Stomach (tissue), 9 donors: ENCODE measurements around the gene ZDHHC8. TPM values are rescaled to one million over a fixed set of nuclear protein-coding genes. Genes with fewer than 3 reads are reported as not detected.

Source experiments
- DNase-seq, 2 donors: peaks; one replicate each; pipeline versions ENCODE4 v3.0.0 to v3.0.0-alpha.2; 2013 to 2019
- H3K27ac ChIP-seq, 5 donors: fragments of 200-600 bp in 4 of 5; sonication (generic) in 4 of 5; one replicate each; pipeline ENCODE4 v1.5.1; 2013 to 2019; ENCODE audit warnings: mild to moderate bottlenecking in 1 of 5, moderate library complexity in 1 of 5
- H3K27me3 ChIP-seq, 3 donors: fragments of 200-600 bp; sonication (generic); one replicate each; pipeline ENCODE4 v1.5.1; 2017 to 2019; ENCODE audit warnings: mixed run types in 1 of 3
- H3K36me3 ChIP-seq, 4 donors: fragments of 200-600 bp; sonication (generic); 1 replicate in 3 of 4; 2 replicates in 1 of 4; pipeline ENCODE4 v1.5.1; 2016 to 2019
- H3K4me1 ChIP-seq, 4 donors: fragments of 200-600 bp; sonication (generic); one replicate each; pipeline ENCODE4 v1.5.1; 2016 to 2019
- H3K4me3 ChIP-seq, 4 donors: fragments of 200-600 bp; sonication (generic) in 3 of 4; one replicate each; pipeline ENCODE4 v1.5.1; 2016 to 2019; ENCODE audit warnings: mild to moderate bottlenecking in 1 of 4
- H3K9me3 ChIP-seq, 4 donors: fragments of 200-600 bp; sonication (generic); one replicate each; pipeline ENCODE4 v1.5.1; 2016 to 2019
- EP300 ChIP-seq: sonication (generic); formaldehyde crosslinking; IDR thresholded peaks from one replicate; pipeline ENCODE4 v1.6.1; 2017; ENCODE audit warnings: antibody characterized with exemption
- POLR2A ChIP-seq, 4 donors: fragments of 450-650 bp; IDR thresholded peaks; one replicate each; pipeline ENCODE4 v1.6.1; 2016; ENCODE audit warnings: antibody characterized with exemption in 4 of 4, control low read depth in 2 of 4, mild to moderate bottlenecking in 1 of 4, moderate library complexity in 1 of 4
- POLR2AphosphoS5 ChIP-seq, 3 donors: sonication (generic); formaldehyde crosslinking; IDR thresholded peaks; one replicate each; pipeline ENCODE4 v1.6.1; 2016; ENCODE audit warnings: antibody characterized with exemption in 3 of 3
- WGBS, 5 donors: extraction: QIAGEN DNeasy Blood & Tissue Kit in 3 of 5; methylation state at CpG; one replicate each; pipeline versions ENCODE4 v1.1.5 to v1.1.7; 2013 to 2018; 5-methylcytosine and 5-hydroxymethylcytosine counted together
- intact Hi-C: fragments of 100-400 bp; cut with DNase I; formaldehyde crosslinking; loops from one replicate; pipeline ENCODE4 v1.15.1; 2023; ENCODE audit warnings: low total_unique reads
- polyA plus RNA-seq, 3 donors: library from polyadenylated mRNA; stranded (reverse); fragments of 200-250 nt; gene quantifications; one replicate each; pipeline ENCODE4 v1.2.3, GENCODE V29; 2013
- total RNA-seq, 5 donors: library from RNA; depleted of rRNA; stranded (reverse); fragments of >200 nt; gene quantifications; one replicate each; pipeline versions ENCODE4 v1.1.0 to v1.2.3, GENCODE V29; 2014 to 2016
- TF ChIP-seq, protein P1 (sequence below), 7 experiments: fragments of 450-650 bp in 4 of 7; fragments of 200-600 bp in 3 of 7; sonication (generic) in 3 of 7; IDR thresholded peaks; one replicate each; pipeline ENCODE4 v1.5.1; 2016 to 2019; ENCODE audit warnings: antibody characterized with exemption in 7 of 7, control low read depth in 2 of 7, mild to moderate bottlenecking in 1 of 7
- donor health status: healthy with polysubstance abuse.
- donor health status: Bipolar disorder and iron deficiency.
- donor health status: healthy.

ZDHHC8 gene
- total and polyA plus RNA-seq, 8 donors, result 3.2 to 228 (median 18.7) TPM

DNA sequence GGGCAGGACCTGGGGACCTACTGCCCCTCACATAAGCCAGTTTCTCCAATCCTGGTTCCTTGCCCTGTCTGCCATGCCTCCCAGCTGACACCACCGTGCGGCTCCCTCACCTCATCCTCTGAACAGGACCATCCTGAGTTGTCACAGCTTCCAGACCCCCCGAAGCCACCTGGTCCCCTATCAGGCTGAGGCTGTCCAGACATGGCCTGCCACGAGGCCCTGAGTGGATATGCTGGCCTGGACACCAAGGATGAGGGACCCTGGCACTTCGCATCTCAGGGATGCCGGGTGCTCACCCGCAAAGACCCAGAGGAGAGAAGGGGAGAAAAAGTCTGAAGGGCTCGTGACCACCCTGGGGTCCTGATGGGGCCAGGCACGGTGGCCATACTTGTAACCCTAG lies 35.1 kb downstream of the ZDHHC8 start:
- WGBS, 5 donors, result 84 to 90% (median 87%) methylated on average over 9 of the region's 9 CpGs
- intact Hi-C loops, result no loop called here
- Histone ChIP-seq H3K4me1 (no peaks in the 10 kb centered on the region), H3K27me3 (peaks cover 0 to 7% (median 0%) of the 10 kb centered on the region in 3 donors), H3K36me3 (no peaks in the 10 kb centered on the region), H3K9me3 (no peaks in the 10 kb centered on the region), H3K27ac (no peak overlapping the region), H3K4me3 (no peak overlapping the region)
- no peak for DNase-seq
- TF ChIP-seq POLR2A (IDR thresholded peaks at IDR 0.05), result no peak
- TF ChIP-seq POLR2AphosphoS5 (IDR thresholded peaks at IDR 0.05), result no peak
- no peak for TF ChIP-seq EP300
- TF ChIP-seq, protein P1, sequence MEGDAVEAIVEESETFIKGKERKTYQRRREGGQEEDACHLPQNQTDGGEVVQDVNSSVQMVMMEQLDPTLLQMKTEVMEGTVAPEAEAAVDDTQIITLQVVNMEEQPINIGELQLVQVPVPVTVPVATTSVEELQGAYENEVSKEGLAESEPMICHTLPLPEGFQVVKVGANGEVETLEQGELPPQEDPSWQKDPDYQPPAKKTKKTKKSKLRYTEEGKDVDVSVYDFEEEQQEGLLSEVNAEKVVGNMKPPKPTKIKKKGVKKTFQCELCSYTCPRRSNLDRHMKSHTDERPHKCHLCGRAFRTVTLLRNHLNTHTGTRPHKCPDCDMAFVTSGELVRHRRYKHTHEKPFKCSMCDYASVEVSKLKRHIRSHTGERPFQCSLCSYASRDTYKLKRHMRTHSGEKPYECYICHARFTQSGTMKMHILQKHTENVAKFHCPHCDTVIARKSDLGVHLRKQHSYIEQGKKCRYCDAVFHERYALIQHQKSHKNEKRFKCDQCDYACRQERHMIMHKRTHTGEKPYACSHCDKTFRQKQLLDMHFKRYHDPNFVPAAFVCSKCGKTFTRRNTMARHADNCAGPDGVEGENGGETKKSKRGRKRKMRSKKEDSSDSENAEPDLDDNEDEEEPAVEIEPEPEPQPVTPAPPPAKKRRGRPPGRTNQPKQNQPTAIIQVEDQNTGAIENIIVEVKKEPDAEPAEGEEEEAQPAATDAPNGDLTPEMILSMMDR (IDR thresholded peaks at IDR 0.05), result no peak

DNA sequence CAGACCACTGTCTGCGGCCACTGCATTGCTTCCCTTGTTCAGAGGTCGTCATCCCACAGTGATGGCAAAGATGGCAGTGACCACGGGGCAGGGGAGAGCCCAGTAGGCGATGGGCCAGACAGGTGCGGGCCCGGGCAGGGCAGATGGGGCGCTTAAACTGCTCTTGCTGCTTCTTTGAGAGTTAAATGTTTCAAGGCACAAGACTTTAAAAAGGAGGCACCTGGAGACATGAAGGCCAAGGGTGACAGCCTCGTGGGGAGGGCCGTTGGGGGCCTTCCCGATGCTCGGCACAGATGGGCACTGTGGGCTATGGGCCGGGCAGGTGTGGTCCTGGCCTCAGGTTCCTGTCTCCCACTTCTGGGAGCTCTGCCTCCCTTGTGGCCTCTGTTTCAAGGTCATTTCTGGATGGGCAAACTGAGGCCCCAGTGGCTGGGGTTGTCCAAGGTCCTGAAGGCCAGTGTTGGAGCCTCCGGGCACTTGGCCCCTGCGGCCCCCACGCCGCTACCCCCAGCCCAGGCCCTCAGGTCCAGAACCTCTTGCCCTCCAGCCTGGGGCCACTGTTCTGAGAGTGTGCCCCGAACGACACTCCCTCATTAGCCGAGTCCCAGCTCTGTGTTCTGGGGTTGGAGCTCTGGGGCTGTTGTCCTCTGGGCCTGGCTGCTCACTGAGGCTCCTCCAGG lies 36.2 kb downstream of the ZDHHC8 start:
- Histone ChIP-seq H3K9me3 (no peaks in the 10 kb centered on the region), H3K4me3 (no peak overlapping the region), H3K36me3 (no peaks in the 10 kb centered on the region), H3K4me1 (no peaks in the 10 kb centered on the region), H3K27me3 (peaks cover 0 to 7% (median 0%) of the 10 kb centered on the region in 3 donors), H3K27ac (no peak overlapping the region)
- intact Hi-C loops, result no loop called here
- WGBS, 5 donors, result 76 to 94% (median 81%) methylated on average over 11 to 19 of the region's 19 CpGs
- no peak for TF ChIP-seq EP300
- no peak for TF ChIP-seq POLR2A (IDR thresholded peaks at IDR 0.05)
- TF ChIP-seq, protein P1 (IDR thresholded peaks at IDR 0.05), result no peak
- TF ChIP-seq POLR2AphosphoS5 (IDR thresholded peaks at IDR 0.05), result no peak
- DNase-seq, result no peak

DNA sequence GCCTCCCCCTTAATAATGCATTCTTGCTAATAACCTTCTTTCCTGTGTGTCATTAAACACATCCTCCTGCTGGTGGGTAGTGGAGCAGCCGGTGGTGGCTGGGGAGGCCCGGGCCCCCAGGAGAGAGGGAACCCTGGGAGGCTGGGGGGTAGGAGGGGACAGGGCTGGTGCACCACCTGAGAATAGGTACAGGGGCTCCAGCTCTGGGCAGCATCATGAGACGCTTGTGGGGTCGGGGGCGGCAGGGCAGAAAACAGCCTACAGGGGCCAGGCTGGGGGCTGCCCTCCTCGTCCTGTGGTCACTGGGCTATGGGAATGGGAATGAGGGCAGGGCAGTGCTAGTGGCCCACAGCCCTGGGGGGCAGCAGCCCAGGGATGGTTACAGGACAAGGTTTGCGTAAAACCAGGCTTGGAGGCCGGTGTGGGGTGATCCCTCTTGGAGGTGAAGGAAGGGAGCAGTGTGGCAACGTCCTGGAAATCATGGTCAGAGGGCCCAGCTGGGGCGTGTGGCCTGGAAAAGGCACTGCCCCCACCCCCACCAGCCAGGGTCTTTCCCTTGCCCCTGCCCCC lies 37.7 kb downstream of the ZDHHC8 start:
- TF ChIP-seq POLR2AphosphoS5 (IDR thresholded peaks at IDR 0.05), result no peak
- TF ChIP-seq, protein P1 (IDR thresholded peaks at IDR 0.05), result no peak
- no peak for TF ChIP-seq POLR2A (IDR thresholded peaks at IDR 0.05)
- TF ChIP-seq EP300, result no peak
- intact Hi-C loops, result no loop called here
- Histone ChIP-seq H3K36me3 (no peaks in the 10 kb centered on the region), H3K27me3 (peaks cover 0 to 12% (median 0%) of the 10 kb centered on the region in 3 donors), H3K4me3 (no peak overlapping the region), H3K4me1 (no peaks in the 10 kb centered on the region), H3K27ac (no peak overlapping the region), H3K9me3 (no peaks in the 10 kb centered on the region)
- WGBS, 5 donors, result 72 to 79% (median 76%) methylated on average over 10 of the region's 10 CpGs
- DNase-seq, result no peak

DNA sequence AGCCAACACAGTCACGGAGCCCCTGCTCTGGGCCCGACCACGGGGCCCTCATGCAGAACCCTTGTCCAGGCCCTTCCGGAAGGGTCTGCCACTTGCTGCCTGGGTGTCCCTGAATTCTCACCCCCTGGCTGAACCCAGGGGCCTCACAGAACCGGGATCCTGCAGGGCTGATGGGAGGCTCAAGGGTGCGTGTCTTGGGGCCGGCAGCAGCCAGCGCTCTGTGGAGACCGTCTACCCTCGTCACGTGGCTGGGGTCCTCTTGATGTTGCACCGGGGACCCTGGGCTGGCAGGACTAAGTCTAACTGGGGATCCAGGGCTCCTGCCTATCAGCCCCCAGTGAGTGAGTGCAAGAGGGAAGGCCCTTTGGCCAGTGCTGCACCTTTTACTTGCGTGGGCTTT lies 38.6 kb downstream of the ZDHHC8 start:
- intact Hi-C loops, result no loop called here
- Histone ChIP-seq H3K9me3 (no peaks in the 10 kb centered on the region), H3K27me3 (peaks cover 0 to 13% (median 0%) of the 10 kb centered on the region in 3 donors), H3K27ac (no peak overlapping the region), H3K4me1 (no peaks in the 10 kb centered on the region), H3K4me3 (no peak overlapping the region), H3K36me3 (no peaks in the 10 kb centered on the region)
- 85 to 93% (median 88%) methylated on average over 11 to 13 of the region's 13 CpGs for WGBS, 5 donors
- no peak for DNase-seq
- TF ChIP-seq EP300 (no peak), POLR2A (IDR thresholded peaks at IDR 0.05) (no peak)
